Activated T-helper 1 cell treated with anti-CD3 and anti-CD28 coated beads, Interleukin-12 subunit alpha, Interleukin-12 subunit beta, Interleukin-2, Interleukin-4 antibody, amounts not matched to agents 30 ng/mL and 10 ng/mL and 1 ng/mL, durations not matched to agents 14 hours and 24 hours and 36 hours (primary cell): ENCODE results near the gene CKMT2. TPM values are rescaled to one million over a fixed set of nuclear protein-coding genes. Genes with fewer than 3 reads are reported as not detected.

Experiments used
- DNase-seq: peaks from one replicate; pipeline ENCODE4 v3.0.0; 2021; ENCODE audit warnings: low spot score
- H3K27ac Mint-ChIP-seq: one replicate; pipeline ENCODE4 v1.8.0; 2021; ENCODE audit warnings: mild to moderate bottlenecking, mixed read lengths
- H3K27me3 Mint-ChIP-seq: one replicate; pipeline ENCODE4 v1.8.0; 2022; ENCODE audit warnings: mild to moderate bottlenecking, moderate library complexity, mixed read lengths; ENCODE audit not compliant: insufficient read depth
- H3K36me3 Mint-ChIP-seq: one replicate; pipeline ENCODE4 v1.8.0; 2021; ENCODE audit warnings: low read depth, mixed read lengths
- H3K4me1 Mint-ChIP-seq: one replicate; pipeline ENCODE4 v1.8.0; 2021; ENCODE audit warnings: low read depth, mixed read lengths
- H3K4me3 Mint-ChIP-seq: one replicate; pipeline ENCODE4 v1.8.0; 2021; ENCODE audit warnings: mild to moderate bottlenecking, moderate library complexity, mixed read lengths
- H3K9me3 Mint-ChIP-seq: one replicate; pipeline ENCODE4 v1.8.0; 2021; ENCODE audit warnings: mixed read lengths
- intact Hi-C: fragments of 100-400 bp; cut with micrococcal nuclease; formaldehyde crosslinking; loops from one replicate; pipeline ENCODE4 v1.15.1; 2024
- total RNA-seq: library from RNA; stranded (reverse); gene quantifications from 2 replicates; pipeline ENCODE4 v1.2.3, GENCODE V29; 2022

CKMT2 gene
- total RNA-seq, 1 donor from 2014 or later = not detected

DNA sequence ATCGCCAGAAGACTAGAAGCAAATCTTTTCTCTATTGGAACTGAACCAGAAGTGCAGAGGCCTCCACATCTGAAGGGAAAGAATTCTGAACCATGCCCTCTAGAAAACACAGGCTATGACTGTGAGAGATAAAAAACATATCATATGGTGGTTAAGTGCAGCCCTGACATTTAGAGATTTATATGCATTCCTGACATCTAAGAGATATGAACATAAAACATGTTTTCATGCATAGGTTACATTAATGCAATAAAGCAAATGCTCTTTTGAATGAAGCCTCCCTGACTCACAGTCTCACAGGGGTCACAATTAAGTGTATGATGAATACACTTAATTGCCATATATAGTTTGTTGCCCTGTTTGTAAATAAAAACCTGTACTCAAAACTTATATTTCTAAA lies 28.9 kb upstream of the CKMT2 start:
- no peak overlapping the region for H3K4me3 Mint-ChIP-seq
- no peaks in the 10 kb centered on the region for H3K4me1 Mint-ChIP-seq
- H3K9me3 Mint-ChIP-seq = no peaks in the 10 kb centered on the region
- H3K27ac Mint-ChIP-seq = no peak overlapping the region
- no peak for DNase-seq
- intact Hi-C loops = no loop called here
- H3K27me3 Mint-ChIP-seq = no peaks in the 10 kb centered on the region
- no peaks in the 10 kb centered on the region for H3K36me3 Mint-ChIP-seq

DNA sequence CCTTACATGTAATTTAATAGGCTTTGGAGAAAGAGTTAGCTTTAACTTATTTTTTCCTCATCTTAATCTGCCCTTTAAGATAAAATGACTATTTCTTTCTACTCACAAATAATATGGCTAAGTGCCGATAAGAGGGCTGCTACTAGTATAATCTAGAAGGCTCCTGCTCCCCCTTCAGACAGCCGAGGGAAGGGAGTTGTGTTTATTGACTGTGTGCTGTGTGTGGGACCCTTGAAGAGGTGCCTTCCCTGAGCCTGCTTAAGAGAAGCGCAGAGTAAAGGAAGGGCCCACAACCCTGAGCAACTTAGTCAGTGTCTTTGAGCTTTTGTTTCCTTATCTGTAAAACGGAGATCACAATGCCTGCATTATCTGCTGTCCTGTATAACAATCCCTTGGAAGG lies 28.1 kb upstream of the CKMT2 start:
- Mint-ChIP-seq H3K4me3 (no peak overlapping the region), H3K9me3 (no peaks in the 10 kb centered on the region), H3K4me1 (no peaks in the 10 kb centered on the region), H3K36me3 (no peaks in the 10 kb centered on the region), H3K27me3 (no peaks in the 10 kb centered on the region), H3K27ac (no peak overlapping the region)
- intact Hi-C loops = no loop called here
- DNase-seq = no peak

DNA sequence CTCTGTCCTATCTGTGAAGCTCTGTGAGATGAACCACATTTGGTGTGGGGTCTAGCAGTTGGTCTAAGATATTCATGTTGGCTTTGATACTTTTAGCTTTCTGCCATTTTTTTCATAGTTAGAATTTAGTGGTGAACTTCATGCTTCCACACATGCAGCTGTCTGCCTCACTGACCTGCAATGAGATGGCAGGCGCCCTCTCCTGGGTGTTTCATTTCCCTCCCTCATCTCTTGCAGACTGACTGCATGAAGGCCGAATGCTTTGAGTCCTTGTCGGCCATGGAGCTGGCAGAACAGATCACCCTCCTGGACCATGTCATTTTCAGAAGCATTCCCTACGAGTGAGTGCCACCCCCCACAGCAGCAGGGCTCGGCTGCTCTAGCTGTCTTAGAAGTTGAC lies 26.1 kb upstream of the CKMT2 start:
- Mint-ChIP-seq H3K4me3 (no peak overlapping the region), H3K27ac (no peak overlapping the region)

DNA sequence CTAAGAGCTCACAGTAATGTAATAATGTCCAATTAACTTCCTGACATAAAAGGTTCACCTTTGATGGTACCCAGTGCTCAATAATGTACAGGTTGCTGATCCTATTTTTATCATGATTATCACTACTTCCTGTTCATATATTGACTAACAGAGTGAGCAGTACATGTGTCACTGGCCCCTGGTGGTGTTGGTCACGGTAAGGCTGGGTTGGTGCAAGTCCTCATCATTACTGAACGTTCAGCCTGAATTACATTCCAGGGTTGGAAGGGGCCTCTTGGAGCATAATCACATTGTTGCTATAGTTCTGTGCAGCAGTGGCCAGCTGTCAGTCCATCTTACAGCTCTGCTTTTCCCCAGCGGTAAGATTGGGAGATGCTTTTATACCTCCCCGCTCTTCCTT lies 24.2 kb upstream of the CKMT2 start:
- Mint-ChIP-seq H3K36me3 (no peaks in the 10 kb centered on the region), H3K27me3 (no peaks in the 10 kb centered on the region), H3K4me3 (no peak overlapping the region), H3K9me3 (no peaks in the 10 kb centered on the region), H3K4me1 (no peaks in the 10 kb centered on the region), H3K27ac (no peak overlapping the region)
- intact Hi-C loops = no loop called here
- DNase-seq = no peak

More for the DNA sequence above, 26.1 kb upstream of the CKMT2 start:
- no peak for DNase-seq
- Mint-ChIP-seq H3K4me1 (no peaks in the 10 kb centered on the region), H3K9me3 (no peaks in the 10 kb centered on the region), H3K36me3 (no peaks in the 10 kb centered on the region), H3K27me3 (no peaks in the 10 kb centered on the region)
- intact Hi-C loops = no loop called here

DNA sequence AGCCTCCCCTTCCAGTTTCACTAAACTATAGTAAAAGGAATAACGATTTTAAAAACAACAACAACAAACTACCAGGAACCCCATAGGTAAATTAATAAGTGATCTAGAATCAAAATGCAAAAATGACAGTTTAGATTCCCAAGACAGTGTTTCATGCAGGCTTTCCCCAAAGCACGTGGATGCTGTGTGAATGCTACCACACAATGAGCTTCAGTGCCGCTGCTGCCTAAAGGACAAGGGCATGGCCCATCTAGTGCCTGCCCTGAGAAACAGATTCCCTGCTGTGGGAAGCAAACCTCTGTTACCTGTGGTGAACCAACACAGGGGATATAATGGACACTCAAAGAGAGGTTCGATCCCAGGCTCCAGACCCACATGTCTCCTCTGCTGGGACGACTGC lies 23.7 kb upstream of the CKMT2 start:
- Mint-ChIP-seq H3K36me3 (no peaks in the 10 kb centered on the region), H3K27ac (no peak overlapping the region), H3K4me1 (no peaks in the 10 kb centered on the region), H3K4me3 (no peak overlapping the region), H3K9me3 (no peaks in the 10 kb centered on the region), H3K27me3 (no peaks in the 10 kb centered on the region)
- no peak for DNase-seq
- intact Hi-C loops = no loop called here

DNA sequence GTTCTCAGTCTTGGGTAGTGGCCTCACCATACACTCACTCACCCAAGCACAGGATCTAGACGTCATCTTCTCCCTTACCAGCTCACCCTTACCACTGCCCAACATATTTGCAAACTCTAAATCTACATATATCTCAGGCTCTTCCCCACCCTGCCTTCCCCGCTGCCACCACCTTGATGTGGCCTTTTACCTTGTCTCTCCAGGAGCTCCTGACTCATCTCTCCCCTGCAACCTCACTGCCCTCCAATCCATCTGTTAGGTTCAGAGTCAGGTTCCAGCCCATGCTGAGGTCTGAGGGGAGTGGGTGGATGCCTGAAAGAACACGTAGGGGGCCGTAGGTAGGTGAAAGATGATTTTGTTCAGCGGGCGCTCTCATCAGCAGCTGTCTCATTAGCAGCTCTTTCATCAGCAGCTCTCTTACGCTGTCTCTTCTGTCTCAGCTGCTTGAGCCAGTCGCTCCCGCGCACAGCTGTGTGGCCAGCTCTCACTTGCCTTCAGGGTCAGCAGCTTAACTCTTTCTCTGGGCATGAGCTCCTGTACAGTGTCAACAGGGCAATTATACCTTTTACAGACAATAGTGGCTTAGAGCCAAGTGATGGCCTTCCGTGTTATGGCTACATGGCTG lies 23.1 kb upstream of the CKMT2 start:
- Mint-ChIP-seq H3K9me3 (no peaks in the 10 kb centered on the region), H3K27me3 (no peaks in the 10 kb centered on the region), H3K36me3 (no peaks in the 10 kb centered on the region), H3K4me3 (no peak overlapping the region), H3K4me1 (no peaks in the 10 kb centered on the region), H3K27ac (no peak overlapping the region)
- intact Hi-C loops = loop anchor here (5.0 kb wide), 1 partner anchor 87 kb away; no protein-coding TSS in a partner anchor
- no peak for DNase-seq

DNA sequence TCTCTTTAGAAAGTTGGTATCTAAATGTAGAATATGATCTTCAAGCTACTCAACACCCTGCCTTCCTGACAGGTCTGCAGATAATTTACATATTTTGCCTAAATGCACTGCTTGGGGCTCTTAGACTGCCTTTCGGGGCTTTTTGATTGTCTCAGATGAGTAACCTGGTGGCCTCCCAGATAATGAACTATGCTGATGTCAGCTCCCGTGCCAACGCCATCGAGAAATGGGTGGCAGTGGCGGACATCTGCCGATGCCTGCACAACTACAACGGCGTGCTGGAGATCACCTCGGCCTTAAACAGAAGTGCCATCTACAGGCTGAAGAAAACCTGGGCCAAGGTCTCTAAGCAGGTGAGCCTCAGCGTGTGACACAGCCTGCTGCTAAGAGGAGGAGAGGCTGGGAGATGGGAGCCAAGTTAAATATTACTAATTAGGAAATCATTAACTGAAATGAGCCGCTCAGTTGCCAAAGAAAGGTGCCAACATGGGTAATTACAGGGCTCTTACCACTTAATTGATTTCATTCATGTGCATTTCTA lies 20.8 kb upstream of the CKMT2 start:
- peaks cover 1% of the 10 kb centered on the region for H3K36me3 Mint-ChIP-seq
- no peaks in the 10 kb centered on the region for H3K4me1 Mint-ChIP-seq
- no peak overlapping the region for H3K4me3 Mint-ChIP-seq
- H3K27ac Mint-ChIP-seq = no peak overlapping the region
- no peaks in the 10 kb centered on the region for H3K27me3 Mint-ChIP-seq
- intact Hi-C loops = loop anchor here (5.0 kb wide), 1 partner anchor 85 kb away; no protein-coding TSS in a partner anchor
- H3K9me3 Mint-ChIP-seq = no peaks in the 10 kb centered on the region
- DNase-seq = no peak

DNA sequence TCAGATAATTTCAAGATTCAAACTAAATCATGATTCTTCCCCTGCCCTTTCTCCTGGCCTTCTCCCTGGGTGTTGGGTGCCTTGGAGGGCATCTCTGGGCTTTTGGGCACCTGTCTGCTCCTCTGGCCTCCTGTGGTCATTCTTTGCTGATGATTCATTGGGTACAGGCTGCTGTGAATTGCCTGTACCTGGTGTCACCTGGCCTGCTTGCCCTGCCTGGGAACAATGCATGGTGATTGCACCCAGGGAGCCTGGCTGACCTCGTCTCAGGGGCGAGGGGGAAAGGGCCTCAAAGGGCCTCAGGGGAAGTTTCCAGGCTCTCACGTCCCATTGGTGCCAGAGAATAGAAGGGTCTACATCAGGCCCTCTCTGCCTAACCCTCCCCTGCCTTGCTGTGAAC lies 20.1 kb upstream of the CKMT2 start:
- intact Hi-C loops = loop anchor here (5.0 kb wide), 1 partner anchor 84 kb away; no protein-coding TSS in a partner anchor
- Mint-ChIP-seq H3K36me3 (peaks cover 1% of the 10 kb centered on the region), H3K9me3 (no peaks in the 10 kb centered on the region), H3K4me3 (no peak overlapping the region), H3K27me3 (no peaks in the 10 kb centered on the region), H3K4me1 (no peaks in the 10 kb centered on the region), H3K27ac (no peak overlapping the region)
- no peak for DNase-seq

DNA sequence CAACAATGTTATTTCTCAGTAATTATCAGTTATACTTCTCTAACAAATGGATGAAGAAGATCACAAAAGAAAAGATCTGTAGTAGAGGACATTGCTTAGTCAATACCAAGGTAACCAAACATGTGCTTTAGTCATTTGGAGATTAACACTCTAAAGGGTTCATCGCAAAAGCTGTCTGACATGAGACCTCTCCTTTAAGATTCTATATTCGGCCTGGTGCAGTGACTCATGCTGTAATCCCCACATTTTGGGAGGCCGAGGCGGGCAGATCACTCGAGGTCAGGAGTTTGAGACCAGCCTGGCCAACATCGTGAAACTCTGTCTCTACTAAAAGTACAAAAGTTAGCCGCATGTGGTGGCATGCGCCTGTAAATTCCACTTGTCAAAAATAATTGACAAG lies 18.3 kb upstream of the CKMT2 start:
- intact Hi-C loops = loop anchor here (5.0 kb wide), 1 partner anchor 82 kb away; no protein-coding TSS in a partner anchor
- Mint-ChIP-seq H3K4me3 (no peak overlapping the region), H3K4me1 (peaks cover 4% of the 10 kb centered on the region), H3K27ac (no peak overlapping the region), H3K27me3 (no peaks in the 10 kb centered on the region), H3K36me3 (peaks cover 1% of the 10 kb centered on the region), H3K9me3 (no peaks in the 10 kb centered on the region)
- no peak for DNase-seq

DNA sequence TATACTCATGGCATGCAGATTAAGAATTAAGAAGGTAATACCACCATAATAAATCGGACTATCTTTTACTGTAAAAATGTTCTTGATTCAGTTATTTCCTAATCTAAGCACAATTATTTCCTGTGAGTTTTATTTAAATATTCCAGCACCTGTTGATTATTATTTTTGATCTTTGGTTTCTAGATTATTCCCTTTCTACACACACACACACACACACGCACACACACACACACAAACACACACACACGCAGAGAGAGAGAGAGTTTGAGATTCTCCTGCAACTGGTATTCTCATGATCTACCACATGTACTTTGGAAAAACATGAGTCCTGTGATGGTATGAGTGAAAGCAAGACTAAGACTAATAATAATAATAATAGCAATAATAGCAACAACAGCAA lies 17.0 kb upstream of the CKMT2 start:
- Mint-ChIP-seq H3K36me3 (peaks cover 1% of the 10 kb centered on the region), H3K4me1 (peaks cover 4% of the 10 kb centered on the region), H3K27me3 (peaks cover 1% of the 10 kb centered on the region), H3K27ac (no peak overlapping the region), H3K4me3 (no peak overlapping the region), H3K9me3 (no peaks in the 10 kb centered on the region)
- no peak for DNase-seq
- intact Hi-C loops = no loop called here

DNA sequence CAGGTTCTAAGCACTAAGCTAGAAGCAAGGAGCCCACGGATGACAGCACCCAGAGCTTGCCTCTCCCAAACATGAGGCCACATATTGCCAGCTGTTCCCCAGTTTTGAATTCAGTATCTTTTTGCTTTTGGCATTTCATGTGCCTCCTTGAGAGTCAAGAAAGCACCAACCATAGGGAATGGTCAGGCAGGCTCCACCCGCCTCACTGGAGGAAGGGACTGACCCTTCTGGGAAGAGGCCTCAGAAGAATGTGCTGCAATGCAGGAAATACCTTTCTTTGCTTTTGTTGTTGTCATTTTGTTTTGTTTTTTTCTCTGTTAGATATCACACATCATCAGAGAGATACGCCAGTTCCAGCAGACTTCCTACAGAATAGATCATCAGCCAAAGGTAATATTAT lies 13.7 kb upstream of the CKMT2 start:
- peaks cover 1% of the 10 kb centered on the region for H3K27me3 Mint-ChIP-seq
- no peak overlapping the region for H3K27ac Mint-ChIP-seq
- intact Hi-C loops = no loop called here
- no peak overlapping the region for H3K4me3 Mint-ChIP-seq
- no peak for DNase-seq
- peaks cover 1% of the 10 kb centered on the region for H3K36me3 Mint-ChIP-seq
- H3K9me3 Mint-ChIP-seq = no peaks in the 10 kb centered on the region
- peaks cover 4% of the 10 kb centered on the region for H3K4me1 Mint-ChIP-seq

DNA sequence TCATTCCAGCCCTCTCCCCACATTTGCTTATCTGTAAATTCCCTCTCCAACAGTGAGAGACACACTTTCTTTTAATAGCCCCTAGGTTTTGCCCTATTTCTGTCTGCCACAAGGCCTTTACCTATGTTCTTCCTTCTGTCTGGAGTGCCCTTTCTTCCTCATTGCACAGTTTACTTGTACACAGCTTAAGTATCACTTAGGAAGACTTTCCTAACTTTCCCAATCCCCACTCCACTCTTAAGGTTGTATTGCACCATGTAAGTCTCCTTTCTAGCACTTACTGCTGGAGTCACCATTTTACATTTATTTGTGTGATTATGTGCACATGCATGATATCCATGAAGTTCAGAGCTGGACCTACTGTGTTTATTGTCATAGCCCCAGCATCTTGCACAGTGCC lies 10.8 kb upstream of the CKMT2 start:
- Mint-ChIP-seq H3K27ac (no peak overlapping the region), H3K4me1 (peaks cover 4% of the 10 kb centered on the region), H3K36me3 (peaks cover 4% of the 10 kb centered on the region), H3K9me3 (no peaks in the 10 kb centered on the region), H3K4me3 (no peak overlapping the region), H3K27me3 (peaks cover 1% of the 10 kb centered on the region)
- DNase-seq = no peak
- intact Hi-C loops = no loop called here

DNA sequence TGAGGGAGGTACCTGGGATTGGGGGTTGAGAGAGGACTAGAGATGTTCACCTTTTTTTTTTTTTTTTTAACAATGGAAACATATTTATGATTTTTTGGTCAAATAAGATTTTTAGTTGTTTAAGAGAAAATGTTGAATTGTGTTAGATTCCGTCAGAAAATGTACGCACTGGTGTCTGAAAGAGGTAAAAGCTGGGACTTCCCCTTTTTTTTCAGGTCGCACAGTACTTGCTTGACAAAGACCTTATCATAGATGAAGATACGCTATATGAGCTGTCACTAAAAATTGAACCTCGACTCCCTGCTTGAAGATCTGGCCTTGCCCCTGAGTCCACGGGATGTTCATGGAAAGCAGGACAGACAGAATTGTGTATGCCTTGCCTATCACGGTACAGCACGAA lies 7.7 kb upstream of the CKMT2 start:
- intact Hi-C loops = no loop called here
- Mint-ChIP-seq H3K9me3 (no peaks in the 10 kb centered on the region), H3K4me1 (no peaks in the 10 kb centered on the region)

DNA sequence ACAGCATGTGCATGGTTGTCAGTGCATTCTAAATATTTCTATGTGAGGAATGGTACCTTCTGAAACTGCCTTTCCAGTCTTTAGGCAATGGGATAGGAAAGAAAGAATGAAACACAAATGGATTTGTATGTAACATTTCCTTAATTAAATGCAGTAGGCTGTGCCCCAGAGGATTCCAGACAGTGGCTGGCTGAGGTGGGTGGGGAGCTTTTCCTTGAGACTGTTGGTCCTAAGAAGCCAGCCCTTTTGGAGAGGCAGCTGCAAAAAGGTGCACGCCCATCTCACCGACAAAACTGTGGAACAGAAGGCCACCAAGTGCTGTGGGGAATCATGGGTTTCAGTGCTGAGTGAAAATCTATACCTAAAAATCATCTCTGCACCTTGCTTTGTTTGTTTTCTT lies 6.8 kb upstream of the CKMT2 start:
- Mint-ChIP-seq H3K27me3 (no peaks in the 10 kb centered on the region), H3K4me1 (no peaks in the 10 kb centered on the region), H3K4me3 (no peak overlapping the region), H3K27ac (no peak overlapping the region), H3K36me3 (peaks cover 4% of the 10 kb centered on the region), H3K9me3 (no peaks in the 10 kb centered on the region)
- no peak for DNase-seq
- intact Hi-C loops = no loop called here

More for the DNA sequence above, 7.7 kb upstream of the CKMT2 start:
- Mint-ChIP-seq H3K4me3 (no peak overlapping the region), H3K27ac (no peak overlapping the region), H3K36me3 (peaks cover 4% of the 10 kb centered on the region), H3K27me3 (no peaks in the 10 kb centered on the region)
- DNase-seq = no peak
